ENCODE data around the gene CGA.
A peak's percentile ranks its signal among the peaks of the same experiment; 100 is the strongest.
"Not testable (repeated sequence)": the region's sequence is repeated elsewhere in the genome, so short reads cannot be mapped to it uniquely, and the experiment has no call there.

CGA gene

GRCh38 chr6:87095087-87095509, at the start of gene CGA:
Gene CGA, minus strand, starts transcription at chr6:87095106. Its CDS starts 6,906 bp downstream, at chr6:87088200.
- H3K4me1 ChIP-seq (ENCODE audit: control insufficient read depth in 1 of 2, insufficient read depth in 1 of 2, low read depth in 1 of 2, low read length in 1 of 2): peaks cover 24 to 25% of the 10 kb centered on the region in 2 experiments

DNA sequence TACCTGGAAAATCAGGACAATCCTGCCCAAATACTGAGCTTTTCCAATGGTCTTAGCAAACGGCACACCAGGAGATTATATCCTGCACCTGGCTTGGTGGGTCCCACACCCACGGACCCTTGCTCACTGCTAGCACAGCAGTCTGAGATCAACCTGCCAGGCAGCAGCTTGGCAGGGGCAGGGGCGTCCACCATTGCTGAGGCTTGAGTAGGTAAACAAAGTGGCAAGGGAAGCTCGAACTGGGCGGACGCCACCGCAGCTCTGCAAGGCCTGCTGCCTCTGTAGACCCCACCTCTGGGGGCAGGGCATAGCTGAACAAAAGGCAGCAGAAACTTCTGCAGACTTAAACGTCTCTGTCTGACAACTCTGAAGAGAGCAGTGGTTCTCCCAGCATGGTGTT, 45.0 kb upstream of the CGA start:
- not testable (repeated sequence) for H3K9me3 ChIP-seq; H3K36me3 ChIP-seq; H3K27me3 ChIP-seq; H3K27ac ChIP-seq; H3K4me3 ChIP-seq (ENCODE audit: low read depth in 1 of 2, low read length in 1 of 2)
- peaks cover 11 to 20% of the 10 kb centered on the region in 2 experiments for H3K4me1 ChIP-seq (ENCODE audit: control insufficient read depth in 1 of 2, insufficient read depth in 1 of 2, low read depth in 1 of 2, low read length in 1 of 2)

More at GRCh38 chr6:87095087-87095509, at the start of gene CGA:
- H3K36me3 ChIP-seq: no peaks in the 10 kb centered on the region
- H3K4me3 ChIP-seq (ENCODE audit: low read depth in 1 of 2, low read length in 1 of 2): no peak within 1 kb of the TSS
- TF ChIP-seq, protein P1, sequence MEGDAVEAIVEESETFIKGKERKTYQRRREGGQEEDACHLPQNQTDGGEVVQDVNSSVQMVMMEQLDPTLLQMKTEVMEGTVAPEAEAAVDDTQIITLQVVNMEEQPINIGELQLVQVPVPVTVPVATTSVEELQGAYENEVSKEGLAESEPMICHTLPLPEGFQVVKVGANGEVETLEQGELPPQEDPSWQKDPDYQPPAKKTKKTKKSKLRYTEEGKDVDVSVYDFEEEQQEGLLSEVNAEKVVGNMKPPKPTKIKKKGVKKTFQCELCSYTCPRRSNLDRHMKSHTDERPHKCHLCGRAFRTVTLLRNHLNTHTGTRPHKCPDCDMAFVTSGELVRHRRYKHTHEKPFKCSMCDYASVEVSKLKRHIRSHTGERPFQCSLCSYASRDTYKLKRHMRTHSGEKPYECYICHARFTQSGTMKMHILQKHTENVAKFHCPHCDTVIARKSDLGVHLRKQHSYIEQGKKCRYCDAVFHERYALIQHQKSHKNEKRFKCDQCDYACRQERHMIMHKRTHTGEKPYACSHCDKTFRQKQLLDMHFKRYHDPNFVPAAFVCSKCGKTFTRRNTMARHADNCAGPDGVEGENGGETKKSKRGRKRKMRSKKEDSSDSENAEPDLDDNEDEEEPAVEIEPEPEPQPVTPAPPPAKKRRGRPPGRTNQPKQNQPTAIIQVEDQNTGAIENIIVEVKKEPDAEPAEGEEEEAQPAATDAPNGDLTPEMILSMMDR (IDR thresholded peaks at IDR 0.05): no peak
- H3K27ac ChIP-seq: no peak within 1 kb of the TSS
- no peaks in the 10 kb centered on the region for H3K27me3 ChIP-seq
- H3K9me3 ChIP-seq: no peaks in the 10 kb centered on the region

GRCh38 chr6:87139236-87139635, 44.3 kb upstream of the CGA start:
- H3K4me3 ChIP-seq (ENCODE audit: low read depth in 1 of 2, low read length in 1 of 2): no peak overlapping the region
- TF ChIP-seq, protein P1 (IDR thresholded peaks at IDR 0.05): peak; percentile 64
- H3K36me3 ChIP-seq: no peaks in the 10 kb centered on the region
- H3K27me3 ChIP-seq: no peaks in the 10 kb centered on the region
- H3K4me1 ChIP-seq (ENCODE audit: control insufficient read depth in 1 of 2, insufficient read depth in 1 of 2, low read depth in 1 of 2, low read length in 1 of 2): peaks cover 11 to 20% of the 10 kb centered on the region in 2 experiments
- no peaks in the 10 kb centered on the region for H3K9me3 ChIP-seq
- H3K27ac ChIP-seq: no peak overlapping the region

DNA sequence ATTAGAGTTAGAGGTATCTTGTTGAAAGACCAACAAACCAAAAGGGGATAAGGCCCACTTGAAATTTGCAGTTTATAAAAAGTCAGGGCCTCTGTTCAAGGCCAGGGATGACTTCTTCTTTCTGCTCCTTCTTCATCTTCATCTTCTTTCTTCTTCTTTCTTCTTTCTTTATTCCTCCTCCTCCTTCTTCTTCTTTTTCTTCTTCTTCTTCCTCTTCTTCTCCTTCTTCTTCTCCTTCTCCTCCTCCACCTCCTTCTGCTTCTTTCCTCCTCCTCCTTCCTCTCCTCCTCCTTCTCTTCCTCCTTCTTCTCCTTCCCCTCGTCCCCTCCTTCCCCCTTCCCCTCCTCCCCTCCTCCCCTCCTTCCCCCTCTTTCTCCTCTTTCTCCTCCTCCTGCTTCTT, 42.1 kb upstream of the CGA start:
- TF ChIP-seq, protein P1 (IDR thresholded peaks at IDR 0.05): no peak
- H3K36me3 ChIP-seq: no peaks in the 10 kb centered on the region
- peak overlapping the region; percentile 69 for H3K27ac ChIP-seq
- no peak overlapping the region for H3K4me3 ChIP-seq (ENCODE audit: low read depth in 1 of 2, low read length in 1 of 2)
- no peaks in the 10 kb centered on the region for H3K9me3 ChIP-seq
- peaks cover 19 to 31% of the 10 kb centered on the region in 2 experiments for H3K4me1 ChIP-seq (ENCODE audit: control insufficient read depth in 1 of 2, insufficient read depth in 1 of 2, low read depth in 1 of 2, low read length in 1 of 2)
- no peaks in the 10 kb centered on the region for H3K27me3 ChIP-seq

- Histone ChIP-seq H3K9me3 (no peaks in the 10 kb centered on the region), H3K4me1 (ENCODE audit: control insufficient read depth in 1 of 2, insufficient read depth in 1 of 2, low read depth in 1 of 2, low read length in 1 of 2) (peaks cover 40 to 47% of the 10 kb centered on the region in 2 experiments), H3K36me3 (no peaks in the 10 kb centered on the region), H3K27me3 (peaks cover 5% of the 10 kb centered on the region), H3K4me3 (ENCODE audit: low read depth in 1 of 2, low read length in 1 of 2) (no peak overlapping the region), H3K27ac (no peak overlapping the region)
- TF ChIP-seq, protein P1 (IDR thresholded peaks at IDR 0.05): no peak
Observed at GRCh38 chr6:87127737-87128136, 32.8 kb upstream of the CGA start.

- TF ChIP-seq, protein P1 (IDR thresholded peaks at IDR 0.05): no peak
- H3K36me3 ChIP-seq: no peaks in the 10 kb centered on the region
Observed at GRCh38 chr6:87126501-87126900, 31.6 kb upstream of the CGA start.

More at GRCh38 chr6:87126501-87126900, 31.6 kb upstream of the CGA start:
- Histone ChIP-seq H3K27me3 (peaks cover 14% of the 10 kb centered on the region), H3K4me1 (ENCODE audit: control insufficient read depth in 1 of 2, insufficient read depth in 1 of 2, low read depth in 1 of 2, low read length in 1 of 2) (peaks cover 27 to 35% of the 10 kb centered on the region in 2 experiments), H3K4me3 (ENCODE audit: low read depth in 1 of 2, low read length in 1 of 2) (no peak overlapping the region), H3K9me3 (no peaks in the 10 kb centered on the region), H3K27ac (peak overlapping the region; percentile 58)
